GM21360 (cell line): Measurements from ENCODE around the gene MFSD2A.
"Not testable (repeated sequence)": the region's sequence is repeated elsewhere in the genome, so short reads cannot be mapped to it uniquely, and the experiment has no call there.

Experiments
- ATAC-seq: cut with Tn5 transposase; IDR thresholded peaks from one replicate; pipeline ENCODE4 v1.9.1; 2021; ENCODE audit warnings: mild to moderate bottlenecking, moderate library complexity; ENCODE audit not compliant: unreplicated experiment

Gene MFSD2A

DNA sequence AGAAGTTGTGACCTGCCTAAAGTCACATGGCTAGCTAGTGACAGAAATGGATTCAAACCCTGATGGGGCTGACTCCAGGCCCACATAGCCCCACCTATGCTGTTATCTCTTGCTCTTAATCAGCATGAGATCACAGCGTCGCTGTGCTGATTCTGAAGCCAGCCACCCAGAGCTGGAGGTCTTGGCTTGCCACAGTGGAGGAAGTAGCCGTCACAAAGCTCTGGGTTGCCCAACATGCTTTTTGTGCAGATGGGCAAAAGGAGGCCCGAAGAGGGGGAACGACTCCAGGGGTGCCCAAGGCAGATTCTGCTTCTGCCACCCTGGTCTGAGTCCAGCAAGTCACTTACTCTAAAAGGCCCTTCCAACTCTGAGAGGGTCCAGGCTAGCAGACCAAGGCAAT lies 14.7 kb upstream of the MFSD2A start:
- no peak for ATAC-seq

DNA sequence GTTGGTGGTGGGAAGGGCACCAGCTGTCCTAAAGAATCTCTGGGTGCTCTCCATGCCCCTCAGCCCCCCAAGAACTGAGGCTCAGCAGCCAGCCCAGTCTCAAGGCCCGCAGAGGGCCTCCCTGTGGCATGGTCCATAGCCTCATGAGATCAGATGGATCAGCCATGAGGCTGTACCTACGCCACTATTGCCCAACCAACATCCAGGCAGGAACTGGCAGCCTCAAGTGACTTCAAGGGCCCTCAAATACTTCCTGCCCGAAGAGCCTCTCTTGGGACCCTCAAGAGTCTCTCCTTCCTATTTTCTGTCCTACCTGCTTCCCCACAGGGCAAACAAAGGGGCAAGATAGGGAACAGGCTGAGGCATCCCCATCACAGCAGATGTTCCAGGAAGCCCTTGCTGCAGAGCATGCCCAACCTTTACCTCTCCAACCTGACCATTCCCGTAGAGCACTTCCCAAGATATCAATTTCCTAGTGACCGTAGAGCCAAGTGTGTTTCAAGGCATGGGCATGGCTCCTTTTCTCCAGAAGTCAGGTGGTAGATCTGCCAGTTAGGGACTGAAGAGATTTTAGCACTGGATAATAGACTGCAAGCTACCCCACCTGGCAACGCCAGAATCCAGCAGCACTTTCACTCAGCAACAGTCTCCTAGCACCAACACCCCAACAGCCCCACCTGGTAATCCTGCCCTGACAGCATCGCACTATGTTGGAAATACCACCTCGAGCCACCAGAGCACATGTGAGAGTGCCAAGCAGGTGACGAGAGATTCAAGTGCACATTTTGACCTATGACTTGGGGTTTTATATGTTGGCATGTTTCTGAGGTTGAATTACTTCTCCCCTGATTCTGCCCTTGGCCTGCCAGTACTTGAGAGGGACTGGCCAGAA lies 13.7 kb upstream of the MFSD2A start:
- ATAC-seq, result no peak

DNA sequence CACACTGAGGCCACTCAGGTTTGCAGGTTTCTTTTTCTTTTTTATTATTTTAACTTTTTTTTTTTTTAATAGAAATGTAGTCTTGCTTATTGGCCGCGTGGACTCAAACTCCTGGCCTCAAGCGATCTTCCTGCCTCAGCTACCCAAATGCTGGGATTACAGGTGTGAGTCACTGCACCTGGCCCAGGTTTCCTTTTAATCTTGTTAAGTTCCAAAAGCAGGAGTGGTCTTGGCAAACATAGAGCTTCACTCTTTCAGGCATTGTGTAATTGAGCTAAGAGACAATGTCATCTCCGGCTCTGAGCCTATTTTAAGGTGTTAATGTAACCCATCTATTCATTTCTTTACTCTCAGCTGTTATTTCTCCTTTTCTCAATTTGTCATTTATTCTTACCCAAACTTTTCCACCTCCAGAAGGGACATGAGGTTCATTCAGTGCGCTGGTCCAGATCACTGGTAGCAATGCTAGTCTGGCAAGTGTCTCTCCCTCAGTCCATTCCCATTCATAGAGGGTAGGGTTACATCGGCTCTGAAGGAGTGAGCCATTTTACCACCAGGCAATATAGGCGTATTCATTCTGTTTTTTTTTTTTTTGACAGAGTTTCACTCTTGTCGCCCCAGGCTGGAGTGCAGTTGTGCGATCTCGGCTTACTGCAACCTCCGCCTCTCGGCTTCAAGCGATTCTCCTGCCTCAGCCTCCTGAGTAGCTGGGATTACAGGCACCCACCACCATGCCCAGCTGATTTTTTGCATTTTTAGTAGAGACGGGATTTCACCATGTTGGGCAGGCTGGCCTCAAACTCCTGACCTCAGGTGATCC lies 11.3 kb upstream of the MFSD2A start:
- no peak for ATAC-seq

DNA sequence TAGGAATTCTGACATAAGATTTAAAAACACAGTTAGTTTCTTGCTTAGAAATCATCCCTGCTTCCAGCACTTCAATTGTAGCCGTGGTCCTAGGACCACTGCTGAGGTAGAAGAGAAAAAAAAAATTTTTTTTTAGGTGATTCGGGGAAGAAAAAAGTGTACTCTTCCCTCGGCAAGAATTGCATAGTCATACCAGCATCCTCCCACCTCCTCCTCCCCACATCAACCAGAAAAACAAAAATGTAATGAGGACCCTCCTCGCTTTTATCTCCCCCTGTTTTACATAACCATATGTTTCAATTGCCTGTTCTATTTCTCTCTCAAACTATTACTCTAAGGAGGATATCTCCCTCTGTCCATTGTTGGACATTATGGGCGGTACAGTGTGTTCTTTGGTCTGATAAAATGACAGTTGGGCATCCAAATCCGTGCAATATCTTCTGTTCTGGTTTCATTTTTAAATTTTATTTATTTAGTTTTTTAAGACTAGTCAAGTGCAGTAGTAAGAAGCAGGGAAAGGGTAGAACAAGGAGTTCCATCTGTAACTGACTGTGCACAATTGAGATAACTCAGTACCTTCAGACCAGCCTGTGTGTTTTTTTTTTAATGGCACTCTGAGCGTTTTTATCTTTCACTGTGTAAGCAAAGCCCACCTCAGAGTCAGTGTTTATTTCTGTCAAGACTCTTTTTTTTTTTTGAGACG lies 10.4 kb upstream of the MFSD2A start:
- ATAC-seq, result no peak

DNA sequence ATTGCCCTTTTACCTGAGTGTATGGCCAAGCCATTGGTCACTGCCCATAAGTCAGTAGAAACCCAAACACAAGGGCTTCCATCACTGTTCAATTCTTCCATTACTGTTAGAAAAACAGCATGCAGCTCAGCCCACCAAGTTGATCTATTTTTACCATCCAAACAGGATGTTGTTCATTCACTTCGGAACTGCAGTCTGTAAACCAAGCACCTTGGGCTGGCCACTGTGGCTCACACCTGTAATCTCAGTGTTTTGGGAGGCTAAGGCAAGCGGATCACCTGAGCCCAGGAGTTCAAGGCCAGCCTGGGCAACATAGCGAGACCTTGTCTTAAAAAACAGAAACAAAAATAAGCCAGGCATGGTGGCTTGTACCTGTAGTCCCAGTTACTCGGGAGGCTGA lies 8.7 kb upstream of the MFSD2A start:
- no peak for ATAC-seq

DNA sequence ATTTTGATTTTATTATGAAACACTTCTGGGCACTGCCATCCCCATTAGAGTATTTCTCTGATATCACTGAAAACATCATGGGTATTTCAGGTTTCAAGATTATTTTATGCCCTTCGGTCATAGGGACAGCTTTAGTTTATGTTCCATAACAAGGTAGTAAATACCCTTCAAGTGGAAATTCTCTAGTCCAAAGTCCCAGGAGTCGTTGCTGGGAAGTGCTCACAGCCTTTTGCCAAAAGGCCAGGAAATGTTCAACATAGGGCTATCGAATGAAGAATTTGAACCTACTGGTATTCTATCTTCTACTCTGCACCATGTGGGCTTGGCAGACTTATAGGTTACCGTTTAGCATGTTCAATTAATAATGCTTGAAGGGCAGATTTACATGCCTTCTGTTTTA lies 7.7 kb upstream of the MFSD2A start:
- no peak for ATAC-seq

DNA sequence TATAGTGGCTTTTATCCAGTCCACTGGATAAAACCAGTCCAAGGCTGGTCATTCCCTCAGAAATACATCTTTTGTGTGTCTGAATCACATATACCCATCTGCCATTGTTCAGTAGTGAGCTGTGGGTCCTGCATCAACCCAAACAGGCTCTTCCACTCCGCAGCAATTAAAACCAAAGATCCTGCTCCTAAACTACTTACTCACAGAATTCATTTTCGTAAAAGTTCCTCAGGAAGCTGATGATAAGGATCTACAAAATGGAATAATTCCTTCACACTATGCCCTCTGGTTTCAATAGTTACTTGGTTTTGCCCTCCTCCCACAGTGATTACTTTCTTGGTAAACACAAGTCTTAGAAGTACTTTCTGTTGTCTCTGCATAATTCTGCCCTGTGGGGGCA lies 5.1 kb upstream of the MFSD2A start:
- no peak for ATAC-seq

DNA sequence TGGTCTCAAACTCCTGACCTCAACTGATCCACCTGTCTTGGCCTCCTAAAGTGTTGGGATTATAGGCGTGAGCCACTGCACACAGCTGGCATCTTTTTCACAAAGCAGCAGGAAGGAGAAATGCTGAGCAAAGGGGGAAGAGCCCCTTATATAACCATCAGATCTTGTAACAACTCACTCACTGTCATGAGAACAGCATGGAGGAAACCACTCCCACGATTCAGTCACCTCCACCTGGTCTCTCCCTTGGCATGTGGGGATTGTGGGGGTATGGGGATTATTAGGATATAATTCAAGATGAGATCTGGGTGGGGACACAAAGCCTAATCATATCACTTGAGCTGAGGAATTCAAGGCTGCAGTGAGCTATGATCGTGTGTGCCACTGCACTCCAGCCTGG lies 3.0 kb upstream of the MFSD2A start:
- ATAC-seq, result no peak

DNA sequence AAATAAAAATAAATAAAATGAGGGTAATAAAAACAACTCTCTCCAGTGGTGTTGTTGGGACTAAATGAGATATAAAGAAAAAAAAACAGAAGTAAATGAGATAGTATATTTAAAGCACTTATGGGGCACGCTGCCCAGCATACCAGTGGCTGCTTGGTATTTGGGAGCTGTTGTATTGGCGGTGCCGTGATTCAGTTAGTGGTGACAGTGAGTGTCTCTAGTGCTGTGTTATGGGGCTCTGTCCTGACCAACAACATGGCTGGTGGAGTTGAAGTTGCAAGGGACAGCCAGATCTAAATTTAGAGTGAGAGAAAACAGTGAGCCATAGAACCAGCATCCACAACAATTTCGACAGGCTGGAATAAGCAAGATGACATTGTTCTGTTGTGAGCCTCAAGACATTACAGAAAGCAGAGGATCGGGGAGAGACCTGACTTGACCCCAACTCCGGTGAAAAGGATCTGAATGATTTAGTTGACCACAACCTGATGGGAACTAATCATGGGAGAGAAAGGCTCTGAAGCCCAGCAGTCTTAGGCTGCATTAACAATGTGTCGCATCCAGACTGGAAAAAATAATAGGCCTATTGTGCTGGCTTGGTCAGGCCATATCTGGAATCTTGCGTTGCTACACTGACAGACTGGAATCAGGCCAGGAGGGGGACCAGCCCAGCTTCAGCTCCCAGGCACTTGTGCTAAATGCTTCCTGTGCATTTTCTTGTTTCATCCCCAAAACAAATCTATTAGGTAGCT lies 2.4 kb upstream of the MFSD2A start:
- ATAC-seq, result no peak

DNA sequence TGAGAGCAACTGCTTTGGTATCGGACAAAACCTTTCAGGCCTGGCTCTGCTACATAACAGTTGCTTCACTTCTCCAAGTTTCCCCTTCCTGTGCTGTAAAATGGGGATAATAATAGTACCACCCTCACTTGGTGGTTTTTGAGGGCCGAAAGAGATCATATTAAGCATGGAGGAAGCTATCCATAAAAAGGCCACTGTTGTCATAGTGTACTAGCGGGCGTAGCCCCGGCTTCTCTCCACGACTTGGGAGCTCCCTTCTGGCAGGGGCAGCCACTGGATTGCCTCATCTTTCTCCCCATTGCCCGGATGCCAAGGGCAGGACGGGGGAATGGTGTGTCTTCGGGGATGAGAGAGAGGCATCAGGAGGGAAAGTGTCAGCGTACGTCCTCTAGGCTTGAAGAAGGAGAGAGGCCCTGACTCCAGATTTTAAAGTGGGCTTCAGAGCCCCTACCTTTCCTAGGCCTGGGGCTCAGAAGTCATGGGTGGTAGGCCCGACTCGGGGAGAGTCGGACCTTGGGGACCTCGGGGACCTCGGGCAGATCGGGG lies 548 bp upstream of the MFSD2A start:
- no peak for ATAC-seq

DNA sequence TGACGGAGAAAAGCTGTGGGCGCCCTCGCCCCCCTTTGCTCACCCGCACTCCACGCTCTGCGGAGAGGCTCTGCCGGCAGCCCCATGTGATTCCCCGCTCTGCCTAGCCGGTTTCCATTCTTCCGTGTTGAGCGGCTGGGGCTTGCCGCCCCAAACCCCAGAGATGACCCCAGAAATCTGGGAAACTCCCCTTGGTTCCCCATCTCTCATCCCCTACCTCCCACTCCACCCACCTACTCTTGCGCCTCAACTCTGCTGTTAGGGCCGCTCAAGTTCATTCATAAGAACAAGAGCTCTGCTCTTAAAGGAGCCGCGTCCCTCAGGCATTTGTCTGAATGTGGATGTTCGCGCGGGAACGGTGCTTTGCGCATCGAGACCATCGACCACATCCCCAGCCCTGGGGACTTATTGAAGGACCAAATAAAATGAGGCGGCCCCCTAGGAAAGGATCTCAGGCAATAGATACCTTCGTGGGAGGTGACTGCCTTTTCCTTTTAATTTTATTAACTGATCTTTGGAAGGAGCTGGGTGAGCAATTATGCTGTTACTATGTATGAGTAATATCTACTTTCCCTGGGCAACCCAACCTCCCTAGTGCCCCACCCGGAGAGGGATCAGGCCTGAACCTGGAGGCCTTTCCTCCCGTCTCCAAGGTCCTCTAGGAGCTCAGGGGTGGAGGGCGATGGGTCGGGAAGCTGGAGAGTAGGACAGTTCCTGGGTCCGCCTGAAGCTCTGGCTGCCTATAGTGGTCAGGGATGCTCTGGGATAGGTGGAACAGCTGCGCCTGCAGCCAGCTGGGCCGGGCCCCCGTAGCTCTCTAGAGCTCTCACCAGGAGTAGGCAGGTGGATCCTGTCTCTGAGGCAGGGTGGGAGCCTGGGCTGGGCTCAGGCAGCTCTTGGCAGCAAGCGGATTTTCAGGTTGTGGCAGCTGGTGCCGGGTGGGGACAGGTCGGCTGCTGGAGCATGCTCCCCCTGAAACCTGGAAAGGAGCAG lies 898 bp downstream of the MFSD2A start:
- peak; percentile 49 for ATAC-seq

DNA sequence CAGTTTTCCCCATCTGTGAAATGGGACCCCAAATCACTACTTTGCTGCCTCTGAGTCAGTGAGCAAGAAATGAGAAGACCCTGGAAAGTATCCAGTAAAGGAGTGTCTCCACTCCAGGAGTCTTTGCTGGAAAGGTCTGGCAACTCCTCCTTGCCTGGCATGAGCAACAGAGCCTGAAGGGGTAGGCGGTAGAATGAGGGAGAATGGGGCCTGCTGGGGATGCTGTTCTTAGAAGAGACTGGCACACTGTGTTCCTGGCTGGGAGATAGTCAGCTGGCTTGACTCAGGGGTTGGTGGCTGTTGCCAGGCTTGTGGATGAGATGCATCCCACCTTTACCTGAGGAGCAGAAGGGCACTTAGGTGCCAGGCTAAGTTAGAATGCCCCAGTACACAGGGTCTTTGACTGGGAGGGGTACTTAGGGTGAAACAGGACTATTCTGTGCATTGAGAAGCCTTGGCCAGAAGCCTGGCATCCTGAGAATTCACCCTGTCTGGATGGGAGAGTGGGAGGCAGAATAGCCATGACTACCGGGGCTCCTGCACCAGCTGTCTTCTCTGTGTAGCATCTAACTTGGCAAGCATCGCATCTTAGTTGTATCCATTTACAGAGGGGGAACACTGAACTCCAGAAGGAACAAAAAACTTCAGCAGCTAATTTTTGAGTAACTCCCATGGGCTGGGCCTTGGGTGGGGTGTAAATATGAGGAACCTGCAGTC lies 2.5 kb downstream of the MFSD2A start:
- no peak for ATAC-seq

DNA sequence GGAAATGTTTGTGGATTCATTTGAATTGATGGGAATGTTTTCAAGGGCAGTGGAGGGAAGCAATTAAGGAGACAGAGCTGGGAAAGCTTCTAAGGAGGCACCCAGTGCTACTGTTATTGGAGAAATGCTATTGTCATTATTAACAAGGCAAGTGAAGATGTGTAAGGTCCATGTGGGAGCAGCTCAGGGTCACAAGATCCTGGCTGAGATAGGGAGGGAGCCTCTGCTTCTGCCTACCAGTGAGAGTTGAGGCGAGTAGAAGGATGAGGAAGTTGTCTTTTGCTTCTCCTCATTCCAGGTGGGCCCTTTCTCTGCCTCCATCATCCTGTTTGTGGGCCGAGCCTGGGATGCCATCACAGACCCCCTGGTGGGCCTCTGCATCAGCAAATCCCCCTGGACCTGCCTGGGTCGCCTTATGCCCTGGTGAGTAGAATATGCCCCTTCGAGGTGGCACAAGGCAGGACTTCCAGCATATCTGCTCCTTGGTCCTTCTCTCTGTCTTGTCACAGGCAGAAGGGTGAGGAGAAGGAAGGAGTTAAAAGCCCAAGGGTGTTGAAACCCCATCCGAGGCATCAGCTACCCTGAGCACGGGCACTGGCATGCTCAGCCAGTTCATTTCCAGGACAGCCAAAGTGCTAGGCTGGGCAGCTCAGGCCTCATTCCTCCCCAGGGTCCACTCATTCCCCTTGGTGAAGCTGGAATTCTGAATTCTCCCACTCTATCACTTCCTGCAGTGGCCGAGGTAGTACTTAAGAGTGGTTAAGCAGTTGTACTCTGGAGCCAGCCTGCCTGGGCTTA lies 3.7 kb downstream of the MFSD2A start:
- ATAC-seq, result no peak

DNA sequence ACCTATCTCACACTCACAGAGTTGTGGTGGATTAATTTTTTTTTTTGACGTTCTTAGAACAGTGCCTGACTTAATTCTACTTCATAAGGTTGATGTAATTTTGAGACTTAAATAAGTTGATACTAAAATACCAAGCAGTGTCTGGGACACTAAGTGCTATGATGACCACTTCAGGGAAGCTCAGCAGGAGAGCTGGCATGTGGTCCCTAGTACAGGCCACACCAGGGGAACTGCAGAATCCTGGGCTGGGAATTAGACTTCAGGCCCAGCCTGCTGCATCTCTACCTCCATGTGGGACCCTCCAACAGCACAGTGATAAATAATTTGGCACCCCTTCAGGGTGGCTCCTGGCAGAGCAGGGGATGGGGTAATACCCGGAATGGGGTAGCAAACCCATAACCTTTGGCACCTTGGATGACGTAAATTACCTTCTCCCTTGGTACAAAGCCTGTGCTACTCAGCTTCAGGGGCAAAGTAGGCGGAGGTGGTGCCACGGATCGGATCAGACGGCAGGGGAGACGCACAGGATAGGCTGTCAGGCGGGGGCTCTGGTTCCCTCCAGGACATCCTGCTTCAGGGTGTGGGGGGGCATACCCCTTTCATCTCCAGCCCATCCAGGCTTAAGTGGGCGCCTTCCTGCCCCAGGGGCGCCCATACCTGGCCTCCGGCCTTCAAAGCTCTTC lies 4.8 kb downstream of the MFSD2A start:
- ATAC-seq, result no peak

DNA sequence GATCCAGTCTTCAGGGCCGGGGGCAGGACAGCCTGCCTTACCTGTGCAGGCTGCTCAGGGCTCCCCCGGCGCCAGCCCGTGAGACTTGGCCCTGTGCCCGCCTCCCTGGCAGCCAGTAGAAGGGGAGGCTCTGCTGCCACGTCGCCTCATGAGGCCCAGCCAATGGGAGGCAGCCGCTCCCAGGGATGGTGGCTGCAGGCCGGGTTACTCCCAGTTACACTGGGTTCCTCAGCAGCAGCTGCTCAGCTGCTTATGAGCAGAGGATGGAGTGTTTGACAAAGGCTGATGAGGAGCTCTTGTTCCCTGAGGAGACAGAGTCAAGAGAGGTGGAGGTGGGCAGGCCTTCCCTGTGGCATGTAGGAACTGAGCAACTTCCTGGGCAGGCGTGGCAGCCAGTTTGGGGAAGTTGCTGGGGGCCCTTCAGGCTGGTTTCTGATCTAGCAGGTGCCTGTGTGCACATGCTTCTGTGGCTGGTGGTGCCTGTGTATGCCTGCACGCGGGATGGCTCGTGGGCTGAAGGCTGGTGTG lies 5.5 kb downstream of the MFSD2A start:
- ATAC-seq, result no peak

DNA sequence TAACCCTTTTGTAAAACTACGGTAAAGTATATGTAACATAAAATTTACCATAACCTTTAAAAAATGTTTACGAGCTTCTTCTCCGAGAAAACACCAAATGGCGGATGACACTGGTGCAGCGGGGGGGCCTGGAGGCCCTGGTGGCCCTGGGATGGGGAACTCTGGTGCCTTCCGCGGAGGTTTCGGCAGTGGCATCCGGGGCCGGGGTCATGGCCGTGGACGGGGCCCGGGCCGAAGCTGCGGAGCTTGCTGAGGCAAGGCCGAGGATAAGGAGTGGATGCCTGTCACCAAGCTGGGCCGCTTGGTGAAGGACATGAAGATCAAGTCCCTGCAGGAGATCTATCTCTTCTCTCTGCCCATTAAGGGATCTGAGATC lies 7.5 kb downstream of the MFSD2A start:
- no peak for ATAC-seq

DNA sequence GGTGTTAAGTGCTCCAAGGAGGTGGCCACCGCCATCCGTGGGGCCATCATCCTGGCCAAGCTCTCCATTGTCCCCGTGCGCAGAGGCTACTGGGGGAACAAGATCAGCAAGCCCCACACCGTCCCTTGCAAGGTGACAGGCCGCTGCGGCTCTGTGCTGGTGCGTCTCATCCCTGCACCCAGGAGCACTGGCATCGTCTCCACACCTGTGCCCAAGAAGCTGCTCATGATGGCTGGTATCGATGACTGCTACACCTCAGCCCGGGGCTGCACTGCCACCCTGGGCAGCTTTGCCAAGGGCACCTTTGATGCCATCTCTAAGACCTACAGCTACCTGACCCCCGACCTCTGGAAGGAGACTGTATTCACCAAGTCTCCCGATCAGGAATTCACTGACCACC lies 8.0 kb downstream of the MFSD2A start:
- ATAC-seq, result not testable (repeated sequence)
